ENCODE results near the gene BET1L. TPM values are rescaled to one million over a fixed set of nuclear protein-coding genes. Genes with fewer than 3 reads are reported as not detected.
"Not testable (repeated sequence)": the region's sequence is repeated elsewhere in the genome, so short reads cannot be mapped to it uniquely, and the experiment has no call there.

BET1L gene
- total RNA-seq, 1 experiment from 2014 or later, result 29.3 TPM

GRCh38 chr11:235180-235579 lies 28.0 kb upstream of the BET1L start:
- in situ Hi-C loops (cut with HindIII; ENCODE audit: low sequenced_read_pairs), result no loop called here
- DNase-seq (ENCODE audit: low spot score), result no peak

GRCh38 chr11:232783-233565 lies 25.8 kb upstream of the BET1L start:
- DNase-seq (ENCODE audit: low spot score), result no peak
- in situ Hi-C loops (cut with HindIII; ENCODE audit: low sequenced_read_pairs), result no loop called here

- in situ Hi-C loops (cut with HindIII; ENCODE audit: low sequenced_read_pairs), result no loop called here
- no peak for DNase-seq (ENCODE audit: low spot score)
Observed at GRCh38 chr11:230431-230830, 23.2 kb upstream of the BET1L start.

- in situ Hi-C loops (cut with HindIII; ENCODE audit: low sequenced_read_pairs), result no loop called here
- DNase-seq (ENCODE audit: low spot score), result no peak
Observed at GRCh38 chr11:227824-228379, 20.7 kb upstream of the BET1L start.

GRCh38 chr11:225734-226453 lies 18.7 kb upstream of the BET1L start:
- in situ Hi-C loops (cut with HindIII; ENCODE audit: low sequenced_read_pairs), result no loop called here
- no peak for DNase-seq (ENCODE audit: low spot score)

- in situ Hi-C loops (cut with HindIII; ENCODE audit: low sequenced_read_pairs), result no loop called here
Observed at GRCh38 chr11:224424-224823, 17.2 kb upstream of the BET1L start.

GRCh38 chr11:223884-224283 lies 16.7 kb upstream of the BET1L start:
- no peak for DNase-seq (ENCODE audit: low spot score)
- in situ Hi-C loops (cut with HindIII; ENCODE audit: low sequenced_read_pairs), result no loop called here

More at GRCh38 chr11:224424-224823, 17.2 kb upstream of the BET1L start:
- no peak for DNase-seq (ENCODE audit: low spot score)

GRCh38 chr11:223026-223789 lies 16.0 kb upstream of the BET1L start:
- no peak for DNase-seq (ENCODE audit: low spot score)
- in situ Hi-C loops (cut with HindIII; ENCODE audit: low sequenced_read_pairs), result no loop called here

GRCh38 chr11:221998-222789 lies 15.0 kb upstream of the BET1L start:
- DNase-seq (ENCODE audit: low spot score), result no peak
- in situ Hi-C loops (cut with HindIII; ENCODE audit: low sequenced_read_pairs), result no loop called here

GRCh38 chr11:221539-221938 lies 14.3 kb upstream of the BET1L start:
- DNase-seq (ENCODE audit: low spot score), result no peak
- in situ Hi-C loops (cut with HindIII; ENCODE audit: low sequenced_read_pairs), result no loop called here

GRCh38 chr11:220641-221215 lies 13.5 kb upstream of the BET1L start:
- in situ Hi-C loops (cut with HindIII; ENCODE audit: low sequenced_read_pairs); DNase-seq (ENCODE audit: low spot score): not testable (repeated sequence)

- DNase-seq (ENCODE audit: low spot score), result no peak
- in situ Hi-C loops (cut with HindIII; ENCODE audit: low sequenced_read_pairs), result no loop called here
Observed at GRCh38 chr11:218815-219593, 11.8 kb upstream of the BET1L start.

- in situ Hi-C loops (cut with HindIII; ENCODE audit: low sequenced_read_pairs), result no loop called here
- no peak for DNase-seq (ENCODE audit: low spot score)
Observed at GRCh38 chr11:217704-218103, 10.5 kb upstream of the BET1L start.

GRCh38 chr11:216081-216974 lies 9.1 kb upstream of the BET1L start:
- in situ Hi-C loops (cut with HindIII; ENCODE audit: low sequenced_read_pairs), result no loop called here
- DNase-seq (ENCODE audit: low spot score), result no peak

GRCh38 chr11:215581-216037 lies 8.4 kb upstream of the BET1L start:
- no peak for DNase-seq (ENCODE audit: low spot score)

GRCh38 chr11:214083-214482 lies 6.9 kb upstream of the BET1L start:
- in situ Hi-C loops (cut with HindIII; ENCODE audit: low sequenced_read_pairs), result no loop called here
- no peak for DNase-seq (ENCODE audit: low spot score)

More at GRCh38 chr11:215581-216037, 8.4 kb upstream of the BET1L start:
- in situ Hi-C loops (cut with HindIII; ENCODE audit: low sequenced_read_pairs), result no loop called here

GRCh38 chr11:213111-213510 lies 5.9 kb upstream of the BET1L start:
- DNase-seq (ENCODE audit: low spot score), result no peak
- in situ Hi-C loops (cut with HindIII; ENCODE audit: low sequenced_read_pairs), result no loop called here

Measured in G401 (cell line).